ENCODE results near the gene UNC80.

Gene UNC80

GRCh38 chr2:209969692-209970091 is 198.1 kb downstream of the UNC80 start:
- no peak for DNase-seq (ENCODE audit: low spot score)
- FAIRE-seq: no peak

- no peak for FAIRE-seq
- DNase-seq (ENCODE audit: low spot score): no peak
These were observed 198.6 kb downstream of the UNC80 start for GRCh38 chr2:209970271-209970670.

GRCh38 chr2:209970711-209971110 is 199.1 kb downstream of the UNC80 start:
- no peak for FAIRE-seq
- DNase-seq (ENCODE audit: low spot score): no peak

GRCh38 chr2:209973328-209973727 is 201.7 kb downstream of the UNC80 start:
- DNase-seq (ENCODE audit: low spot score) (no peak), FAIRE-seq (no peak)

DNA sequence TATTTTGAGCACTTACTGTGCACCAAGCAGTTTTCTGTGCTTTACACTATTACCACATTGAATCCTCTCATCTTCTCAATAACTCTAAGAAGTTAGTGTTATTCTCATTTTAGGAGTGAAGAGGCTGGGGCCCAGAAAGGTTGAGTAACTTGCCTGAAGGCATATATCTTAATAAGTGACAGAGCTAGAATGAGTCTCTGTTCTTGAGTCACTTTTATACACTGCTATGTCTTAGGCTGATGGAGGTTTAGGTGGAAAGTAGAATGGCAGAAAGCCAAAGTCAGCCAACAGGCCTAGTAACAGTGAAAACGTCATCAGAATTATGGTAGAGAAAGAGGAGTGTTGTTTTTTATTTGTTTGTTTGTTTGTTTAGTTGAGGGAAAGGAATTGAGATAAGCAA is 202.9 kb downstream of the UNC80 start:
- DNase-seq (ENCODE audit: low spot score) (no peak), FAIRE-seq (no peak)

GRCh38 chr2:209976698-209977385 is 205.2 kb downstream of the UNC80 start:
- no peak for DNase-seq (ENCODE audit: low spot score)
- no peak for FAIRE-seq

GRCh38 chr2:209977386-209978239 is 206.0 kb downstream of the UNC80 start:
- FAIRE-seq (no peak), DNase-seq (ENCODE audit: low spot score) (no peak)

GRCh38 chr2:209984291-209984690 is 212.7 kb downstream of the UNC80 start:
- DNase-seq (ENCODE audit: low spot score): no peak
- FAIRE-seq: no peak

DNA sequence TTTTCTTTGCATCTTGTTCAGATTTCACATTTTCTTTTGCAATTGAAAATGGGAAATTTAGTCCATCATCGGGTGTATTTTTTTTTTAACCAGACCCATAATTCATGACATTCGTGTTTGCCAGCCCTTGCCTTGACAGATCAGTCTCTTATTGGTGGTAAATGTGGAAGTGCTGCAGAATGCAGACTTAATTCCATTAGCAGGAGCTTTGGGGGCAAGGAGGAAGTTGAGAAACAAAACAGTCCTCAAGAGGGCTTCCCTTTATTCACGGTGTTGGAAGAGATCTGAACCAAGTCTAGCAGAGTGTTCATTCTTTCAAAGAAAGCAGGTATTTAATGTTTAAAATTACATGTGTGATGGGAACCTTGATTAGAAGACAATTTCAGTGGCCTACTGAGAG is 214.2 kb downstream of the UNC80 start:
- DNase-seq (ENCODE audit: low spot score) (no peak), FAIRE-seq (no peak)

DNA sequence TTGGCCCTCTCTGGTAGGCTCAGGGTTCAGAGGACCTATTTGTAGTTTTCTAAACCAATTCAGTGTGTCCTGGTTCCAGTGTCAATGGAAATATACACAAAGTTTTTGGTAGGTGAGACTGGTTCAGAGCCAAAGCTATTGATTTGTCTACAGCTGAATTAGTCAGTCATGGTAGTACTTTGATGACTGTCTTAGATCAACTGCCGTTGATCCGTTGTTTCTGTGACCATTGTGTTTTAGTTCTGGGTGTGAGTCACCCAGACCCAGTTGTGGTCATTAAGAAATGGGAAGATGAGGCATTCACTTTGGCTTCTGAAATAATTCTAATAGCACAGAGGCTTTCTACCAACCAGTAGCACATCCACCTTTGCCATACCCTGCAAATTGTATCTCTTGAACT is 214.8 kb downstream of the UNC80 start:
- no peak for DNase-seq (ENCODE audit: low spot score)
- no peak for FAIRE-seq

DNA sequence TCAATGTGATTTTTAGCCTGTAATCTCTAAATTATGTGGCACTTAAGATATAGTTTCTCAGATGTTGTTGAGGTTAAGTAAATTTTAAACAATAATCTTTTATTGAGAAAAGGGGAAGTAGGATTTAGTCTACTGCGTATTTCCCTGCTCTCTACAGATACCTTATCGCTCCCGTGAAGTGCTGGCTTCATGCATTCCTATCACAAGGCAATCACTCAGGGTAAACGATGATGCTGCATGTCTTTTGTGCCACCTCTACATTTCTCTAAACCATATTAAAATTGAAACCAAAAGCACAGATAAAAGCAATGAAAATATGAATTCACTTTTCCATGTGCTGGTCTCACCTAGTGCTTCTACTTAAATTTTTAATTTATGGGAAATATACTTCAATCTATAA is 216.4 kb downstream of the UNC80 start:
- FAIRE-seq (no peak), DNase-seq (ENCODE audit: low spot score) (no peak)

GRCh38 chr2:209990838-209991237 is 219.2 kb downstream of the UNC80 start:
- no peak for FAIRE-seq
- DNase-seq (ENCODE audit: low spot score): no peak

DNA sequence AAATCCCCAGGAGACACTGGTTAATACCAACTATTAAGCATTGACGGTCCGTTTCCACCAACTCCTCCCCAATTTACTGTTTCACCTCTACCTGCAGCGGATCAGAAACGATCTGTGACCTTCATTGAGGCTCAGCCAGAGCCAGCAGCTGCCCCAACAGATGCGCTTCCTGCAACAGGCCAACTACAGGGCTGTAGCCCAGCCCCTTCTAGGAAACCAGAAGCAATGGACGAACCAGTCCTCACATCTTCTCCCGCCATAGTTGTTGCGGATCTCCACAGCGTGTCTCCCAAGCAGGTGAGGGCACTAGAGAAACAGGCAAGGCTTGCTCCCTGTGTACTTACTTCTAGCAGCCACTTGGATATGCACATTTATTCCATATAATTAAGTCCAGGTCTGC is 222.3 kb downstream of the UNC80 start:
- no peak for FAIRE-seq
- no peak for DNase-seq (ENCODE audit: low spot score)

DNA sequence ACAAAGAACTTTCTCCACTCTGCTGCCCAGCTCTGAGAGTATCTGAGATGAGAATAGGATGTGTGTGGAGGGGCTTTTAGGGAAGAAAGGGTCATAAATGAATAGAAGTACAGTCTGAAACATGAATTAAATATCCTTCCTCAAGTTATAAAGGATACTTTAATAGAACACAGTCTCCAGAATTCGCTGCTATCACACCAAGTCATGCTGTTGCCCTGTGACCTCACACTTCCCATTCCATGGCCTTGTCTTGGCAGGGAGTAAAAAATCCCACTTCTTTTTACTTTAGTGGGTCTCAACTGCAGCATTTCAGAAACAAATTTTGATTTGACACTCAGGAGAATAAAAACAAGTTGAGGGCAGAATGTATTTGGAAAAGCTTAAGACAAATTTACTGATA is 227.0 kb downstream of the UNC80 start:
- FAIRE-seq (no peak), DNase-seq (ENCODE audit: low spot score) (no peak)

- FAIRE-seq (no peak), DNase-seq (ENCODE audit: low spot score) (no peak)
These were observed 229.1 kb downstream of the UNC80 start for GRCh38 chr2:210000464-210001324.

GRCh38 chr2:210002158-210003157 is 230.8 kb downstream of the UNC80 start, which contains the start of gene RPE:
Gene RPE, plus strand, starts transcription at chr2:210002638. Its CDS starts 24 bp downstream, at chr2:210002662.
- FAIRE-seq (peak; percentile 80), DNase-seq (ENCODE audit: low spot score) (peak; percentile 95)

DNA sequence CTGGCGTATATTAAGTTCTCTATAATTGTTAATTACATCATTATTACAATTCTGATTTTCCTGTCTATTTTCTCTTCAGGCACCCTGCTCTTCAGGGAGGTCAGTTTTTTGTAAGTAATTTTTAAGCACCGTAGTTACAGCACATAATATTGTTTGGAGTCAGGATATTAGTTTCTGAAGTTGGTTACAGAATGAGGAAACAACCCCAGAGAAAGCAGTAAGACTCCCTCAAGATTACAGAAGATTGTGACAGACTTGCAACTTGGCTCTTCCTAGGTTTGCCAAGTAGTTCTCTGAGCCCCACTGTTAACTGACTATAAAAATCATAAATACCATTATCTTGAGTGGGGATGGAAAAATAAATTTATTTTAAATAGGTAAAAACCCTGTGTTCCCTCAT is 231.7 kb downstream of the UNC80 start:
- FAIRE-seq (no peak), DNase-seq (ENCODE audit: low spot score) (no peak)

DNA sequence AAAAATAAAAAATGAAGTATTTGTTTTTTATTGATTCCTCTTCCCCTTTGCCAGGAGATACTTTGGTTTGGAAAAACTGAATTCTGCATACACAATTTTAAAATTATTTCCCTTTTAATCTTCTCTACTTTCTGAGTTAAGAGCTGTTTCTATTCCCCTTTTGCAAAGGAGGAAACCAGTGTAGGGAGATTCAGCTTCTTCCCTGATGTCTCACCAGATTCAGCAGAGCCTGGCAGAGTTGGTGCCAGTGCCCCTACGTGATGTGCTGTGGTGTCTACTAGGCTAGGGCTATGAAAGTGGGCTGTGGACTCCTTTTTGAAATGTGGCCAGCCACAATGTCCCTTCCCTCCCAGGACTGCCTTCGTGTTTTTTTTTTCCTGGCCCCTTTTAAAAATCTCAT is 233.2 kb downstream of the UNC80 start:
- DNase-seq (ENCODE audit: low spot score) (no peak), FAIRE-seq (no peak)

GRCh38 chr2:210007895-210008294 is 236.3 kb downstream of the UNC80 start:
- DNase-seq (ENCODE audit: low spot score): no peak
- no peak for FAIRE-seq

GRCh38 chr2:210009126-210009525 is 237.5 kb downstream of the UNC80 start:
- no peak for DNase-seq (ENCODE audit: low spot score)
- FAIRE-seq: no peak

GRCh38 chr2:210009896-210010295 is 238.3 kb downstream of the UNC80 start:
- FAIRE-seq: no peak
- no peak for DNase-seq (ENCODE audit: low spot score)
